Measurements from ENCODE around the gene FOXO3. TPM values are rescaled to one million over a fixed set of nuclear protein-coding genes. Genes with fewer than 3 reads are reported as not detected.
A peak's percentile ranks its signal among the peaks of the same experiment; 100 is the strongest.

Gene FOXO3
- total RNA-seq, 1 donor from 2014 or later: 91.5 TPM

GRCh38 chr6:108574457-108575141 is 13.9 kb downstream of the FOXO3 start:
- Histone ChIP-seq H3K9me3 (no peaks in the 10 kb centered on the region), H3K27ac (peak overlapping the region in 1 of 2 donors; percentile 3), H3K36me3 (peaks cover 29 to 44% of the 10 kb centered on the region in 2 donors), H3K4me1 (peaks cover 27 to 85% of the 10 kb centered on the region in 2 donors), H3K27me3 (no peaks in the 10 kb centered on the region), H3K4me3 (peak overlapping the region in 1 of 2 donors; percentile 14)
- intact Hi-C loops (cut with DNase I): loop anchor here (5.0 kb wide), 1 partner anchor 53 kb away; no protein-coding TSS in a partner anchor
- TF ChIP-seq CTCF (IDR thresholded peaks at IDR 0.05): no peak
- DNase-seq (ENCODE audit: low spot score in 2 of 2): peak in 1 of 2 donors; percentile 51

- intact Hi-C loops (cut with DNase I): no loop called here
- Histone ChIP-seq H3K27me3 (no peaks in the 10 kb centered on the region), H3K36me3 (peaks cover 19 to 30% of the 10 kb centered on the region in 2 donors), H3K4me3 (no peak overlapping the region), H3K4me1 (peaks cover 30 to 89% of the 10 kb centered on the region in 2 donors), H3K27ac (peak overlapping the region; percentile 9 to 63), H3K9me3 (no peaks in the 10 kb centered on the region)
- no peak for TF ChIP-seq CTCF (IDR thresholded peaks at IDR 0.05)
- DNase-seq (ENCODE audit: low spot score in 2 of 2): no peak
Observed at GRCh38 chr6:108575905-108576494, 15.3 kb downstream of the FOXO3 start.

- Histone ChIP-seq H3K27me3 (no peaks in the 10 kb centered on the region), H3K4me3 (no peak overlapping the region), H3K4me1 (peaks cover 28 to 84% of the 10 kb centered on the region in 2 donors), H3K9me3 (no peaks in the 10 kb centered on the region), H3K27ac (peak overlapping the region; percentile 22 to 63), H3K36me3 (peaks cover 16 to 22% of the 10 kb centered on the region in 2 donors)
- intact Hi-C loops (cut with DNase I): no loop called here
- TF ChIP-seq CTCF (IDR thresholded peaks at IDR 0.05): no peak
- DNase-seq (ENCODE audit: low spot score in 2 of 2): peak in 1 of 2 donors; percentile 19
Observed at GRCh38 chr6:108576709-108577108, 16.0 kb downstream of the FOXO3 start.

- no peak for TF ChIP-seq CTCF (IDR thresholded peaks at IDR 0.05)
- Histone ChIP-seq H3K27me3 (no peaks in the 10 kb centered on the region), H3K9me3 (no peaks in the 10 kb centered on the region), H3K4me3 (no peak overlapping the region), H3K27ac (peak overlapping the region; percentile 40 to 67), H3K4me1 (peaks cover 32 to 90% of the 10 kb centered on the region in 2 donors), H3K36me3 (peaks cover 8 to 10% of the 10 kb centered on the region in 2 donors)
- intact Hi-C loops (cut with DNase I): no loop called here
- DNase-seq (ENCODE audit: low spot score in 2 of 2): peak in 1 of 2 donors; percentile 15
Observed at GRCh38 chr6:108578166-108578565, 17.4 kb downstream of the FOXO3 start.

- Histone ChIP-seq H3K27ac (peak overlapping the region; percentile 40 to 67), H3K4me3 (no peak overlapping the region), H3K9me3 (no peaks in the 10 kb centered on the region), H3K36me3 (peaks cover 6% of the 10 kb centered on the region in 2 donors), H3K27me3 (no peaks in the 10 kb centered on the region), H3K4me1 (peaks cover 35 to 89% of the 10 kb centered on the region in 2 donors)
- DNase-seq (ENCODE audit: low spot score in 2 of 2): no peak
- no peak for TF ChIP-seq CTCF (IDR thresholded peaks at IDR 0.05)
- intact Hi-C loops (cut with DNase I): no loop called here
Observed at GRCh38 chr6:108578595-108579327, 18.0 kb downstream of the FOXO3 start.
